Adrenal gland (tissue), 5 donors: ENCODE measurements around the gene PACSIN1.

Experiments used
- CTCF ChIP-seq, 6 experiments: fragments of 450-650 bp in 4 of 6; fragments of 200-600 bp in 2 of 6; sonication (generic) in 1 of 6; IDR thresholded peaks; 1 replicate in 5 of 6; 2 replicates in 1 of 6; pipeline versions ENCODE4 v1.5.1 to v1.8.0; 2016 to 2021; ENCODE audit warnings: antibody characterized with exemption in 6 of 6, mild to moderate bottlenecking in 2 of 6, moderate library complexity in 1 of 6
- POLR2A ChIP-seq, 2 donors: fragments of 450-650 bp; IDR thresholded peaks; one replicate each; pipeline ENCODE4 v1.6.1; 2017; ENCODE audit warnings: antibody characterized with exemption in 2 of 2, mild to moderate bottlenecking in 2 of 2, moderate library complexity in 1 of 2
- donor health status: DM: no; HTN: no; CAD: no.

GRCh38 chr6:34512738-34513115 lies 46.9 kb downstream of the PACSIN1 start:
- TF ChIP-seq CTCF (IDR thresholded peaks at IDR 0.05) (no peak), POLR2A (IDR thresholded peaks at IDR 0.05) (no peak)
